Neural progenitor cell (in vitro differentiated cells): ENCODE results near the gene FOXK2. TPM values are rescaled to one million over a fixed set of nuclear protein-coding genes. Genes with fewer than 3 reads are reported as not detected.

Experiments
- DNase-seq: peaks from one replicate; pipeline ENCODE4 v3.0.0-alpha.2; 2016; ENCODE audit warnings: low spot score
- H2AFZ ChIP-seq: fragments of 200-600 bp; sonication (generic); replicated peaks from 2 replicates; pipeline ENCODE4 v1.6.1; 2016; ENCODE audit warnings: antibody characterized with exemption
- H3F3A ChIP-seq: fragments of 200-600 bp; sonication (generic); 2 replicates; pipeline ENCODE4 v1.6.1; 2016; ENCODE audit warnings: antibody characterized with exemption, low read depth
- H3K27ac ChIP-seq: fragments of 200-600 bp; sonication (generic); 2 replicates; pipeline ENCODE4 v1.5.1; 2016; ENCODE audit warnings: mild to moderate bottlenecking
- H3K27me3 ChIP-seq: fragments of 200-600 bp; sonication (generic); 2 replicates; pipeline ENCODE4 v1.6.1; 2016; ENCODE audit warnings: mild to moderate bottlenecking, moderate library complexity
- H3K36me3 ChIP-seq: fragments of 200-600 bp; sonication (generic); 2 replicates; pipeline ENCODE4 v1.5.1; 2016
- H3K4me1 ChIP-seq: fragments of 200-600 bp; sonication (generic); 2 replicates; pipeline ENCODE4 v1.6.1; 2016; ENCODE audit warnings: mixed run types
- H3K4me2 ChIP-seq: fragments of 200-600 bp; sonication (generic); 2 replicates; pipeline ENCODE4 v1.6.1; 2016
- H3K4me3 ChIP-seq: fragments of 200-600 bp; sonication (generic); 2 replicates; pipeline ENCODE4 v1.5.1; 2016
- H3K79me2 ChIP-seq: fragments of 200-600 bp; sonication (generic); 2 replicates; pipeline ENCODE4 v1.6.1; 2016; ENCODE audit warnings: low read depth
- H3K9ac ChIP-seq: fragments of 200-600 bp; sonication (generic); 2 replicates; pipeline ENCODE4 v1.6.1; 2016
- H3K9me3 ChIP-seq: fragments of 200-600 bp; sonication (generic); 2 replicates; pipeline ENCODE4 v1.5.1; 2016; ENCODE audit warnings: low read depth
- H4K20me1 ChIP-seq: fragments of 200-600 bp; sonication (generic); 2 replicates; pipeline ENCODE4 v1.6.1; 2016; ENCODE audit warnings: low read depth
- H3K27ac Mint-ChIP-seq: 3 replicates; pipeline ENCODE4 v1.8.0; 2021; ENCODE audit warnings: mixed read lengths
- H3K27me3 Mint-ChIP-seq: 2 replicates; pipeline ENCODE4 v1.8.0; 2022; ENCODE audit warnings: low read depth, mild to moderate bottlenecking, inconsistent platforms, moderate library complexity, mixed read lengths; ENCODE audit not compliant: insufficient read depth
- H3K36me3 Mint-ChIP-seq: 3 replicates; pipeline ENCODE4 v1.8.0; 2021; ENCODE audit warnings: mixed read lengths
- H3K4me1 Mint-ChIP-seq: 3 replicates; pipeline ENCODE4 v1.8.0; 2021; ENCODE audit warnings: mixed read lengths
- H3K4me3 Mint-ChIP-seq: 3 replicates; pipeline ENCODE4 v1.8.0; 2021; ENCODE audit warnings: mild to moderate bottlenecking, moderate library complexity, mixed read lengths
- H3K9me3 Mint-ChIP-seq: 3 replicates; pipeline ENCODE4 v1.8.0; 2020; ENCODE audit warnings: mixed read lengths
- EZH2 ChIP-seq: fragments of 200-600 bp; sonication (generic); IDR thresholded peaks from 2 replicates; pipeline ENCODE4 v1.6.1; 2017; ENCODE audit warnings: antibody characterized with exemption, mild to moderate bottlenecking, moderate library complexity
- EZH2phosphoT487 ChIP-seq: fragments of 200-600 bp; sonication (generic); IDR thresholded peaks from 2 replicates; pipeline ENCODE4 v1.6.1; 2017; ENCODE audit warnings: antibody characterized with exemption
- total RNA-seq: library from RNA; depleted of rRNA; stranded (reverse); fragments of >200 nt; gene quantifications from 2 replicates; pipeline ENCODE4 v1.2.3, GENCODE V29; 2015; ENCODE audit warnings: low replicate concordance
- TF ChIP-seq, protein P1 (sequence below): fragments of 200-600 bp; sonication (generic); IDR thresholded peaks from 2 replicates; pipeline ENCODE4 v1.5.1; 2017; ENCODE audit warnings: antibody characterized with exemption, mild to moderate bottlenecking

Gene FOXK2
- total RNA-seq, 1 donor from 2014 or later = 28.1 TPM

DNA sequence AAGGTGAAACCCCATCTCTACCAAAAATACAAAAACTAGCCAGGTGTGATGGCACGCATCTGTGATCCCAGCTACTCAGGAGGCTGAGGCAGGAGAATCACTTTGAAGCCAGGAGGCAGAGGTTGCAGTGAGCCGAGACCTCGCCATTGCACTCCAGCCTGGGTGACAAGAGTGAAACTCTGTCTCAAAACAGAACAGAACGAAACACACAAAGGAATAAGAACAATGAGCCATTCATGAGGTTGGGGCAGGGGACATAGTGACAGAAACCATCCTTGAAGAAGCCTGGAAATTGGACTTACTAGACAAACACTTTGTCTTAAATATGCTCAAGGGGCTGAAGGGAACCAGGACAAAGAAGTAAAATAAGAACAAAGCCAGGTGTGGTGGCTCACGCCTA, 89.3 kb downstream of the FOXK2 start:
- Histone ChIP-seq H3K36me3 (peaks cover 5% of the 10 kb centered on the region), H2AFZ (no peak overlapping the region), H3K27me3 (no peaks in the 10 kb centered on the region), H3K27ac (no peak overlapping the region), H4K20me1 (peaks cover 4% of the 10 kb centered on the region), H3K9ac (no peak overlapping the region), H3K79me2 (no peaks in the 10 kb centered on the region), H3F3A (peaks cover 20% of the 10 kb centered on the region), H3K4me2 (no peak overlapping the region), H3K4me1 (no peaks in the 10 kb centered on the region), H3K9me3 (no peaks in the 10 kb centered on the region), H3K4me3 (no peak overlapping the region)
- Mint-ChIP-seq H3K4me1 (peaks cover 10% of the 10 kb centered on the region), H3K27me3 (peaks cover 12% of the 10 kb centered on the region), H3K4me3 (no peak overlapping the region), H3K9me3 (peaks cover 7% of the 10 kb centered on the region), H3K27ac (no peak overlapping the region), H3K36me3 (peaks cover 48% of the 10 kb centered on the region)
- DNase-seq = no peak
- no peak for TF ChIP-seq EZH2phosphoT487
- TF ChIP-seq, protein P1, sequence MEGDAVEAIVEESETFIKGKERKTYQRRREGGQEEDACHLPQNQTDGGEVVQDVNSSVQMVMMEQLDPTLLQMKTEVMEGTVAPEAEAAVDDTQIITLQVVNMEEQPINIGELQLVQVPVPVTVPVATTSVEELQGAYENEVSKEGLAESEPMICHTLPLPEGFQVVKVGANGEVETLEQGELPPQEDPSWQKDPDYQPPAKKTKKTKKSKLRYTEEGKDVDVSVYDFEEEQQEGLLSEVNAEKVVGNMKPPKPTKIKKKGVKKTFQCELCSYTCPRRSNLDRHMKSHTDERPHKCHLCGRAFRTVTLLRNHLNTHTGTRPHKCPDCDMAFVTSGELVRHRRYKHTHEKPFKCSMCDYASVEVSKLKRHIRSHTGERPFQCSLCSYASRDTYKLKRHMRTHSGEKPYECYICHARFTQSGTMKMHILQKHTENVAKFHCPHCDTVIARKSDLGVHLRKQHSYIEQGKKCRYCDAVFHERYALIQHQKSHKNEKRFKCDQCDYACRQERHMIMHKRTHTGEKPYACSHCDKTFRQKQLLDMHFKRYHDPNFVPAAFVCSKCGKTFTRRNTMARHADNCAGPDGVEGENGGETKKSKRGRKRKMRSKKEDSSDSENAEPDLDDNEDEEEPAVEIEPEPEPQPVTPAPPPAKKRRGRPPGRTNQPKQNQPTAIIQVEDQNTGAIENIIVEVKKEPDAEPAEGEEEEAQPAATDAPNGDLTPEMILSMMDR = no peak
- no peak for TF ChIP-seq EZH2

DNA sequence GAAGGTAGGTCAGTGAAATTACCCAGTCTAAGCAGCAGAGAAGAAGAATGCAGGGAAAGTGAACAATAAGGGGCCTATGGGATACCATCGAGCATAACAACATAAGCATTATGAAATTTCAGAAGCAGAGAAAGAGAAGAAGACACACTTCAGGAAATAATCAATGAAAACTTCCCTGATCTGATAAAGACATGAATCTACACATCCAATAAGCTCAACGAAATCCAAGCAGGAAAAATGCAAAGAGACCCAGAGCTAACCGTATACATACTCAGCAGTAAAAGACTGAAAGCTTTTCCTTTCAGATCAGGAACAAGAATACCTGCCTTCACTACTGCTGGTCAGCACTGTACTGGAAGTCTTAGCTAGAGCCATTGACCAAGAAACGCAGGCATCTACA, 90.1 kb downstream of the FOXK2 start:
- peaks cover 18% of the 10 kb centered on the region for H3F3A ChIP-seq
- no peak overlapping the region for H2AFZ ChIP-seq
- no peak overlapping the region for H3K9ac ChIP-seq
- peaks cover 4% of the 10 kb centered on the region for H4K20me1 ChIP-seq
- peaks cover 42% of the 10 kb centered on the region for H3K36me3 Mint-ChIP-seq
- no peaks in the 10 kb centered on the region for H3K79me2 ChIP-seq
- no peak overlapping the region for H3K4me3 ChIP-seq
- H3K36me3 ChIP-seq = peaks cover 5% of the 10 kb centered on the region
- TF ChIP-seq EZH2phosphoT487 (no peak), EZH2 (no peak)
- TF ChIP-seq, protein P1 = no peak
- no peak overlapping the region for H3K27ac Mint-ChIP-seq
- peaks cover 12% of the 10 kb centered on the region for H3K27me3 Mint-ChIP-seq
- no peaks in the 10 kb centered on the region for H3K9me3 ChIP-seq
- H3K4me3 Mint-ChIP-seq = no peak overlapping the region
- no peaks in the 10 kb centered on the region for H3K4me1 ChIP-seq
- H3K27me3 ChIP-seq = no peaks in the 10 kb centered on the region
- no peak overlapping the region for H3K4me2 ChIP-seq
- H3K9me3 Mint-ChIP-seq = peaks cover 7% of the 10 kb centered on the region
- peaks cover 7% of the 10 kb centered on the region for H3K4me1 Mint-ChIP-seq
- DNase-seq = no peak
- no peak overlapping the region for H3K27ac ChIP-seq

DNA sequence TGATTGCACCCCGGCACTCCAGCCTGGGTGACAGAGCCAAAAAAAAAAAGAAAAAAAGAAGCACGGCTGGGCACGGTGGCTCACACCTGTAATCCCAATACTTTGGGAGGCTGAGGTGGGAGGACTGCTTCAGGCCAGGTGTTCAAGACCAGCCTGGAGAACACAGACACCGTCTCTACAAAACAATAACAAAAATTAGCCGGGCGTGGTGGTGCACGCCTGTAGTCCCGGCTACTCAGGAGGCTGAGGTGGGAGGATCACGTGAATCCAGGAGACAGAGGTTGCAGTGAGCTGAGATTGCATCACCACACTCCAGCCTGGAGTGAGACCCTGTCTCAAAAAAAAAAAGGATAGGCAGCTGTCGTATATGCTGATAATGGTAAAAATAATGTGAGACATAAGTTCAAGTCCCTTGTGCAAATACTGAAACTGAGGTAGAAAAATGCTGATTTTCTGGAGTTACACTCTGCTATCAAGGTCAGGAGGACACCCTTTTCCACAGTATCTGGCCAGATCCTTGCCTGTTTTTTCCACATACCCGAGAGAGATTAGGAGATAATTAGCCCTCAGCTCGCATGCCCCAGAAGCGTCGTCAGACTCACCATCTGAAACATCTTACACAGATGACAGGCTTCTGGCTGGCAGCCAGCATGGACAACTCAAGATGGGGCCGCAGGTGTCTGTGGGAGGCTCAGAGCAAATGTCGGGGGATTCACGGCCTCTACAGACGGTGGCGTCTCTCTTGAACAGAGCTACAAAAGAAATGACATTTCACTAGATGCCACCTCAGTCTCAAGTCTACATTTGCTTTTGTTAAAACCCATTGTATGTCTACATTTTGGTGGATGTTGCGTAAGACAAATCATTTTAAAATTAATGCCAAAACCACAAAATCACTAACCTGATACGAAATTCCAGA, 91.9 kb downstream of the FOXK2 start:
- Histone ChIP-seq H2AFZ (no peak overlapping the region), H3K4me2 (no peak overlapping the region), H3K4me1 (no peaks in the 10 kb centered on the region), H3F3A (peaks cover 7% of the 10 kb centered on the region), H3K27me3 (no peaks in the 10 kb centered on the region), H3K79me2 (no peaks in the 10 kb centered on the region), H3K9ac (no peak overlapping the region), H4K20me1 (no peaks in the 10 kb centered on the region), H3K27ac (no peak overlapping the region), H3K36me3 (peaks cover 5% of the 10 kb centered on the region), H3K9me3 (no peaks in the 10 kb centered on the region), H3K4me3 (no peak overlapping the region)
- TF ChIP-seq EZH2 = no peak
- no peak for TF ChIP-seq EZH2phosphoT487
- TF ChIP-seq, protein P1 = no peak
- no peak overlapping the region for H3K27ac Mint-ChIP-seq
- DNase-seq = no peak
- peaks cover 12% of the 10 kb centered on the region for H3K27me3 Mint-ChIP-seq
- no peak overlapping the region for H3K4me3 Mint-ChIP-seq
- H3K36me3 Mint-ChIP-seq = peaks cover 36% of the 10 kb centered on the region
- H3K9me3 Mint-ChIP-seq = peaks cover 7% of the 10 kb centered on the region
- no peaks in the 10 kb centered on the region for H3K4me1 Mint-ChIP-seq
